MM.1S (cell line): ENCODE results near the gene LRRC45.

Source experiments
- DNase-seq: peaks from one replicate; pipeline ENCODE4 v3.0.0-alpha.2; 2015
- H2AFZ ChIP-seq: fragments of 300-600 bp; sonication (generic); 2 replicates; pipeline ENCODE4 v1.6.0; 2016; ENCODE audit warnings: antibody characterized with exemption, low read length
- H3F3A ChIP-seq: fragments of 300-600 bp; sonication (generic); 2 replicates; pipeline ENCODE4 v1.6.1; 2016; ENCODE audit warnings: mild to moderate bottlenecking, antibody characterized with exemption, low read length, moderate library complexity, mixed read lengths; ENCODE audit not compliant: insufficient read depth
- H3K27ac ChIP-seq: fragments of 300-600 bp; sonication (generic); 2 replicates; pipeline ENCODE4 v1.5.1; 2016; ENCODE audit warnings: mild to moderate bottlenecking, low read length
- H3K27me3 ChIP-seq: fragments of 300-600 bp; sonication (generic); replicated peaks from 2 replicates; pipeline ENCODE4 v1.6.0; 2016; ENCODE audit warnings: low read length; ENCODE audit not compliant: insufficient read depth
- H3K36me3 ChIP-seq: fragments of 300-600 bp; sonication (generic); replicated peaks from 2 replicates; pipeline ENCODE4 v1.6.1; 2016; ENCODE audit warnings: mild to moderate bottlenecking, low read length, mixed read lengths; ENCODE audit not compliant: insufficient read depth
- H3K4me1 ChIP-seq: fragments of 300-600 bp; sonication (generic); 2 replicates; pipeline ENCODE4 v1.6.1; 2016; ENCODE audit warnings: low read length, mixed read lengths
- H3K4me2 ChIP-seq: fragments of 300-600 bp; sonication (generic); 2 replicates; pipeline ENCODE4 v1.6.0; 2016; ENCODE audit warnings: low read depth, low read length
- H3K4me3 ChIP-seq: fragments of 300-600 bp; sonication (generic); 2 replicates; pipeline ENCODE4 v1.5.1; 2016; ENCODE audit warnings: low read length, mixed read lengths
- H3K79me2 ChIP-seq: fragments of 300-600 bp; sonication (generic); 2 replicates; pipeline ENCODE4 v1.6.1; 2016; ENCODE audit warnings: mixed run types, low read length, mixed read lengths
- H3K9ac ChIP-seq: fragments of 300-600 bp; sonication (generic); 2 replicates; pipeline ENCODE4 v1.6.1; 2016; ENCODE audit warnings: low read length, mixed read lengths
- H3K9me2 ChIP-seq: fragments of 300-600 bp; sonication (generic); replicated peaks from 2 replicates; pipeline ENCODE4 v1.6.1; 2016; ENCODE audit warnings: mild to moderate bottlenecking, low read length, mixed read lengths; ENCODE audit not compliant: insufficient read depth
- H3K9me3 ChIP-seq: fragments of 300-600 bp; sonication (generic); replicated peaks from 2 replicates; pipeline ENCODE4 v1.6.1; 2016; ENCODE audit warnings: mild to moderate bottlenecking, low read length, mixed read lengths; ENCODE audit not compliant: insufficient read depth
- H4K20me1 ChIP-seq: fragments of 300-600 bp; sonication (generic); 2 replicates; pipeline ENCODE4 v1.6.1; 2016; ENCODE audit warnings: mild to moderate bottlenecking, low read length, moderate library complexity, mixed read lengths; ENCODE audit not compliant: insufficient read depth
- CTCF ChIP-seq: fragments of 300-600 bp; sonication (generic); IDR thresholded peaks from 2 replicates; pipeline ENCODE4 v1.5.1; 2016; ENCODE audit warnings: antibody characterized with exemption, low read length, mixed read lengths
- EZH2 ChIP-seq: fragments of 300-600 bp; sonication (generic); optimal IDR thresholded peaks from 2 replicates; pipeline ENCODE3; 2017; ENCODE audit warnings: low read depth, mild to moderate bottlenecking, antibody characterized with exemption, low read length, mixed read lengths
- EZH2phosphoT487 ChIP-seq: fragments of 300-600 bp; sonication (generic); IDR thresholded peaks from 2 replicates; pipeline ENCODE4 v1.6.1; 2018; ENCODE audit warnings: antibody characterized with exemption, low read length

LRRC45 gene

GRCh38 chr17:82022310-82022980, 660 bp upstream of the LRRC45 start, which contains the start of gene CENPX:
CENPX (minus strand) TSS chr17:82022878; CDS start chr17:82022861, 17 bp downstream.
- Histone ChIP-seq H3K36me3 (no peaks in the 10 kb centered on the region), H3K27me3 (no peaks in the 10 kb centered on the region), H3K9me3 (no peaks in the 10 kb centered on the region), H3K79me2 (peaks cover 39% of the 10 kb centered on the region), H3K4me1 (peaks cover 9% of the 10 kb centered on the region), H2AFZ (peak within 1 kb of the TSS; percentile 93), H3K4me2 (peak within 1 kb of the TSS; percentile 98), H3K9ac (peak within 1 kb of the TSS; percentile 92), H4K20me1 (no peaks in the 10 kb centered on the region), H3F3A (peaks cover 13% of the 10 kb centered on the region), H3K27ac (peak within 1 kb of the TSS; percentile 27; the same call in 1 of the 2 replicates), H3K4me3 (peak within 1 kb of the TSS; percentile 100), H3K9me2 (no peaks in the 10 kb centered on the region)
- TF ChIP-seq EZH2, result no peak
- TF ChIP-seq EZH2phosphoT487, result no peak
- no peak for DNase-seq

GRCh38 chr17:82023447-82024241, 539 bp downstream of the LRRC45 start:
- Histone ChIP-seq H3K9ac (peak overlapping the region; percentile 72), H3F3A (peaks cover 13% of the 10 kb centered on the region), H2AFZ (peak overlapping the region; percentile 87), H3K36me3 (no peaks in the 10 kb centered on the region), H3K9me2 (no peaks in the 10 kb centered on the region), H3K27me3 (no peaks in the 10 kb centered on the region), H3K4me1 (peaks cover 9% of the 10 kb centered on the region), H3K9me3 (no peaks in the 10 kb centered on the region), H3K4me3 (peak overlapping the region; percentile 94), H3K27ac (no peak overlapping the region), H4K20me1 (no peaks in the 10 kb centered on the region), H3K79me2 (peaks cover 39% of the 10 kb centered on the region), H3K4me2 (peak overlapping the region; percentile 76)
- TF ChIP-seq EZH2 (no peak), CTCF (no peak), EZH2phosphoT487 (no peak)
- DNase-seq, result peak; percentile 35

- H3K9ac ChIP-seq, result no peak overlapping the region
- no peak overlapping the region for H2AFZ ChIP-seq
- peaks cover 9% of the 10 kb centered on the region for H3K4me1 ChIP-seq
- TF ChIP-seq EZH2 (no peak), EZH2phosphoT487 (no peak), CTCF (no peak)
- no peak overlapping the region for H3K27ac ChIP-seq
- no peak overlapping the region for H3K4me3 ChIP-seq
- H3K9me2 ChIP-seq, result no peaks in the 10 kb centered on the region
- H4K20me1 ChIP-seq, result no peaks in the 10 kb centered on the region
- no peaks in the 10 kb centered on the region for H3K36me3 ChIP-seq
- no peaks in the 10 kb centered on the region for H3K9me3 ChIP-seq
- peaks cover 15% of the 10 kb centered on the region for H3F3A ChIP-seq
- H3K4me2 ChIP-seq, result no peak overlapping the region; the same call in 1 of the 2 replicates
- no peaks in the 10 kb centered on the region for H3K27me3 ChIP-seq
- peaks cover 39% of the 10 kb centered on the region for H3K79me2 ChIP-seq
- no peak for DNase-seq
These were observed 1.8 kb downstream of the LRRC45 start for GRCh38 chr17:82024859-82025258.
